ENCODE results near the gene ALS2CL.

- TF ChIP-seq TAF1 (IDR thresholded peaks at IDR 0.05; ENCODE audit: borderline replicate concordance, low read depth, low read length) (no peak), POLR2A (IDR thresholded peaks at IDR 0.05; ENCODE audit: low read depth, low read length) (no peak), POLR2AphosphoS5 (IDR thresholded peaks at IDR 0.05; ENCODE audit: low read depth, low read length) (no peak)
Measured at GRCh38 chr3:46648096-46648495, 45.4 kb downstream of the ALS2CL start.

Data from GM12892 (cell line).